Myometrial cell (primary cell): ENCODE data around the gene HSPA4L. TPM values are rescaled to one million over a fixed set of nuclear protein-coding genes. Genes with fewer than 3 reads are reported as not detected.

ENCODE experiments used
- total RNA-seq: library from RNA; depleted of rRNA; stranded (reverse); fragments of >200 nt; gene quantifications from 2 replicates; pipeline ENCODE4 v1.2.3, GENCODE V29; 2015

HSPA4L gene
- total RNA-seq, result 2.9 and 4.1 TPM in 2 replicates

GRCh38 chr4:127782275-127783025 lies at the start of gene HSPA4L:
Gene HSPA4L, plus strand, starts transcription at chr4:127782322. Its CDS starts 229 bp downstream, at chr4:127782551.

GRCh38 chr4:127880763-127881562 lies 98.8 kb downstream of the HSPA4L start, which contains the start of gene PLK4:
Gene PLK4, plus strand, starts transcription at chr4:127880893. Its CDS starts 242 bp downstream, at chr4:127881135.

Other genes with a start within 250 kb of the HSPA4L start
- gene INTU, start 149.4 kb upstream of the HSPA4L start, total RNA-seq, result 3.5 and 42.2 TPM in 2 replicates
- not detected in 2 replicates for gene SLC25A31, start 51.9 kb upstream of the HSPA4L start, total RNA-seq
- 11.5 and 16.0 TPM in 2 replicates for gene PLK4, start 98.6 kb downstream of the HSPA4L start, total RNA-seq
- gene MFSD8, start 182.9 kb downstream of the HSPA4L start, total RNA-seq, result 14.5 and 20.5 TPM in 2 replicates
- 2.6 and 4.8 TPM in 2 replicates for gene ABHD18, start 183.1 kb downstream of the HSPA4L start, total RNA-seq